Amygdala (tissue), 56 donors: ENCODE results near the gene PDE10A.

ENCODE experiments used
- DNase-seq, 56 donors: peaks; one replicate each; lab custom pipeline; 2025; lab: John Stamatoyannopoulos, UW

Gene PDE10A

DNA sequence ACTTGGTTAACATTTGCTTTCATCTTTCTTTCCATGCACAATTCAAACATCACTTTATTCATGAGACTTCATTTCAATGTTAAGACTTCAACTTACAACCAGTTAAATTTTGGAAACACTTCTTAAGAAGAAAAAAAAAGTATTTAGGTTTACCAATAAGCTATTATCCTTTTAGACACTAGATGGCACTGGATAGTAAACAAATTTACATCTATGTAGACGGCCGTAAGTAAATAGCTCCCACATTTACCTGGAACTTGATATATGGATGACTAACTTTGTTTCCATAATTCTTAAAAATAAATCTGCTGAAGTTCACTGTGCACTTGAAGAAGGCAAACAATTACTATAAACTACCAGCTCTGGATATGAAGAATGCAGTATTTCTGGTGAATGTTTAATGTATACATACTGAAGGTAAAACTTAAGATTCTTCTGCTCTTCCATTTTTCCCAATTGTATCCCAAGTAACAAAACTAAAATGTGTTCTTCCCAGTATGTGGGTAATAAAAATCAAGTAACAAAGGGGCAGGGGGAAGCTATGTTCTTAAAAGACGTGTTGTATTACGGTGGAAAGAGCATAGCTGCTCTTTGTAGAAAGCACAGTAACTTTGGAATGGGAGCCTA, 223.0 kb downstream of the PDE10A start:
- no peak for DNase-seq

DNA sequence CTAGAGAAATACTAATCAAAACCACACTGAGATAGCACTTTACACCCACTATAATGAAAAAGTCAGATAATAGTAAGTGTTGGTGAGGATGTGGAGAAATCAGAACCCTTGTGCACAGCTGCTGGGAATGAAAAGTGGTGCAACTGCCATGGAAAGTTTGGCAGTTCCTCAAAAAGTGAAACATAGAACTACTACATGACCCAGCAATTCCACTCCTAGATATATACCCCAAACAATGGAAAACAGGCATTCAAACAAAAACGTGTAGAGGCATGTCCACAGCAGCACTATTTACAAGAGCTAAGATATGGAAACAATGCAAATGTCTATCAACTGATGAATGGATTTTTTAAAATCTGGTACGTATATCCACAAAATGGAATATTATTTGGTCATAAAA, 236.1 kb downstream of the PDE10A start:
- DNase-seq, result no peak

- DNase-seq, result no peak
Measured at GRCh38 chr6:165422192-165422591, 240.8 kb downstream of the PDE10A start.

- DNase-seq, result no peak
Measured at GRCh38 chr6:165417278-165417865, 245.7 kb downstream of the PDE10A start.

- no peak for DNase-seq
Measured at GRCh38 chr6:165404697-165405096, 258.3 kb downstream of the PDE10A start.

GRCh38 chr6:165404296-165404695, 258.7 kb downstream of the PDE10A start:
- DNase-seq, result no peak

DNA sequence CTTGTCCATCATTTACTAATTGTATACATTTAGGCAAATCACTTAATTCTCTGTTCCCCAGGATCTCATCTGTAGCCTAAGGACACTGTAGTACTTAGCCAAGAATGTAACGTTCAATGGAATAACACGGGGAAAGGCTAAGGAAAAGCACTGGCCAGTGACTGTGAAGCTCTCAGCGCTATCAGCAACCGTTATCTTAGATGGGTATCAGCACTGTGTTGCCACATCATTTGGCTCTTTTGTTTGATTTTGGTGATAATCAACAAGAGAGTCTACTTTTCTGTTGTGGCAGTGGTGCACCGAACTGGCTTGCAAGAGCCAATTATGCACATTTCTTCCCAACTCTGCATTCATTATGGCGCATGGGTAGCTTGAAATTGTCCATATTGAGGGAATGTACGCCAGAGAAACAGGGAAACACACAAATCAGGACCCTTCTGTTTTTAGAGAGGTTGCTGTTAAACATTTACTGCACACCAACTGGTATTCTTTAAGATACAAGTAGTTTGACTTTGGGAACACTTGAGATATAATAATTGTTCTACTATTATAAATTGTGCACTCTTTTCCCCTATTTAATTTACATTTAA, 259.9 kb downstream of the PDE10A start:
- DNase-seq, result no peak

- DNase-seq, result no peak
Measured at GRCh38 chr6:165401092-165401491, 261.9 kb downstream of the PDE10A start.

DNA sequence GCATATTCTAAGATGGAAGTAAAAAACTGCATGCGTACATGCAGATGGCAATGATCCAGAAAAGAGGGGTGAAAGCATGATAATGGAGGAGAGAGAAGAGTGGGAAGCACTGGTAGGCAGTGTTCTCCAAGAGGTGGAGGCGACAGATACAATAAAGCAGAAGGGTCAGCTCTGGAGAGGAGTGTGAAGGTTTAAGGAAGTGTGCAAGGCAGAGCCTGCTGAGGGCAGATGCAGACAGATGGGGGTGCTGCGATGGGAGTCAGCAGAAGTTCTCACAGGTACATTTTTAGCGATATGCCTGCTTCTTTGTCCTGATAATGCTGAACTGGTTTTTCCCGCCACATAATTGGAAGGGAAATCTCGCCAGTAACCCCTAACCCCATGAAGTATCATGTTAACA, 272.6 kb downstream of the PDE10A start:
- no peak for DNase-seq

DNA sequence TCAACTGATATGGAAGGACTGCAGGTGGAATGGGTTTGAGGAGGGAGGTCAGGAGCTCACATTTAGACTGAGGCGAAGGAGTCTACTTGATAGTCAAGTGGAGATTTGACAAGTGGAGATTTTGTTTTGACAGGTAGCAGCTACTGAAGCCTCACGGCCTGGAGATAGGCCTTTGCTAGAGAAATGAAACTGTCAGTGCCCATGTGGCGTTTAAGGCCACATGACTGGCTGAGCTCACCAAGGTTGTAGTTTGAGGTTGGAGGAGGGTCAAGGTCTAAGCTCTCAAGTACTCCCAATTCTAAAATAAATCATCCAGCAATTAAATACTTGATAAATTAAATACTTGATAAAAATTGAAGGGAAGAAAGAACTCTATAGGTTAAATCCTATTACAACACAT, 273.5 kb downstream of the PDE10A start:
- DNase-seq, result no peak

DNA sequence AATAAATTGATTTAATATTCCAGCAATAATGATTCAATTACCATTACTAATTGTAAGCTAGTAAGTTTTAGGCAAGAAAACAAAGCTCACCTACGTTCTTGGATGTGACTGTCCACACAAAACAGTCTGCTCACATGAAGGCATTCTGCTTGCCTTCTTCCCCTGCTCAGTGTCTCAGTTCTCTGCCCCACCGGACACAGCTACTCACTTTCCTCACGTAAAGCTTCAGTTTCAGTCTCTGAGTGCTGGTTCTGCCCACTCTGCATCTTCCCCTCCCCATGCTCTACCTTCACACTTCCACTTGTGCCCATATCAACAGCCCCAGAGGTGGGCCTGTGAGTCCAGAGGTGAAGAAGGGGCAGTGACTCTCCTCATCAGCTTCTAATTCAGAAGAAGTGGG, 279.7 kb downstream of the PDE10A start:
- no peak for DNase-seq

- no peak for DNase-seq
Measured at GRCh38 chr6:165376100-165376499, 286.9 kb downstream of the PDE10A start.

DNA sequence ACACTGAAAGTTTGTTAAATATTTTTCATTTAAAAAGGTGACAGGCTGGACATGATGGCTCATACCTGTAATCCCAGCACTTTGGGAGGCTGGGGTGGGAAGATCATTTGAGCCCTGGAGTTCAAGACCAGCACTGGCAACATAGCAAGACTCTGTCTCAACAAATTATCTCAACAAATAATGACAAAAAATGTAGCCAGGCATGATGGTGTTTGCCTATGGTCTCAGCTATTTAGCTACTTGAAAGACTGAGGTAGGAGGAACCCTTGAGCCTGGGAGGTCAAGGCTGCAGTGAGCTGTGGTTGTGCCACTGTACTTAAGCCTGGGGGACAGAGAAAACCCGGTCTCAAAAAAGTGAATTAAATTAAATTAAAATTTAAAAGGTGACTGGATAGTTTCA, 297.7 kb downstream of the PDE10A start:
- DNase-seq, result no peak

DNA sequence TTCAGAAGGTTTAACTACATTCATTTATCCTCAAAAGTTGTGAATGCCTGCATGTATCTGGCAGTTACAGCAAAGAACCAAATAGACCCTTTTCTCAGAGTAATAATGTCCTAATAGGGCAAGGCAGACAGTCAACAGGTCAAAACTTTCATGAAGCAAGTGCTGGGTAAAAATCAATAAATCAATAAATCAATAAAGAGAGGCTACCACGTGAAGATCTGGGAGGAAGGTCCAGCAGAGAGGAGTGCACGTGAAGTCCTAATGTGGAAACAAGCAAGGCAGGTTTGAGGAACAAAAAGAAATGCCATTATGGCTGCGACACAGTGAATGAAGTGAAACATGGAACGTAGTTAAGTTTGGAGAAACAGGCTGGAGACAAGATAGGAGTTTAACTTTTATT, 317.3 kb downstream of the PDE10A start:
- DNase-seq, result no peak

GRCh38 chr6:165340532-165340931, 322.5 kb downstream of the PDE10A start:
- no peak for DNase-seq

- peak in 3 of 56 donors; percentile 1 to 11 (median 10) for DNase-seq
Measured at GRCh38 chr6:165325609-165326008, 337.4 kb downstream of the PDE10A start.

DNA sequence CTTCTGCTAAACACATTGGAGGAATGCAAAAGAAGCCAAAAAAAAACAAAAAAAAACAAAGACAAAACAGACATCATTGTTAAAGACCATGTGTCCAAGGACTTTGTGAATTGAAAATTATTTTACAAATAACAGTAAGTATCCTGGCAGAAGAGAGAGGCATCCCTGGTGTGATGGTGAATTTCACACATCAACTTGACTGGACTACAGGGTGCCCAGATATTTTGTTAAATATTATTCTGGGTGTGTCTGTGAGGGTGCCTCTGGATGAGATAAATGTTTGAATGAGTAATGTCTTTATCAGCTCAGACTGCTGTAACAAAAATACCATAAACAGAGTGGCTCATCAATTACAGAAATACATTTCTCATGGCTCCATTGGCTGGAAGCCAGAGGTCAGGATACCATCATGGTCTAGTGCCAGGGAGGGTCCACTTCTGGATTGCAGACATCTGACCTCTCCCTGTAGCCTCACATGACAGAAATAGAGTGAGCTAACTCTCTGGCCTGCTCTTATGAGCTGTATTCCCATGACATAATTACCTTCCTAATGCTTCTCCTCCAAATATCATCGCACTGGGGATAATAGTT, 341.4 kb downstream of the PDE10A start:
- DNase-seq, result no peak

GRCh38 chr6:165321150-165321549, 341.9 kb downstream of the PDE10A start:
- no peak for DNase-seq

- no peak for DNase-seq
Measured at GRCh38 chr6:165317723-165318122, 345.3 kb downstream of the PDE10A start.

- peak in 45 of 56 donors; percentile 3 to 77 (median 41) for DNase-seq
Measured at GRCh38 chr6:165308926-165309731, 353.9 kb downstream of the PDE10A start, which contains the start of gene C6orf118. TSS of gene C6orf118 (minus strand) at chr6:165309605. CDS start at chr6:165309586, 19 bp downstream.

DNA sequence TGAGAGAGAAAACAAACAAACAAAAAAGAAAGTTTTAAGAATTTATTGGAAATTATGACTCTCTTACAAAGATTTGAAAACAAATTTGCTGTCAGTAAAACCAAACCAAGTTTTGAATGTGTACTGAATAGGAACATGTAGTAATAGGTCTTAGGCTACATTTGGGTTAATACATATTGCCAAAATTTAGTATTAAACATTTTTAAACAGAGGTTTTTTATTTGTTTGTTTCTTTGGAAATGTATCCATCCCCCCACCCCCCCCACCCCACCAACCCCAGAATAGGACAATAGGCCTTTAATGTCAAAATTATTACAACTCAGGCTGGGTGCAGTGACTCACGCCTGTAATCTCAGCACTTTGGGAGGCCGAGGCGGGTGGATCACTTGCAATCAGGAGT, 356.1 kb downstream of the PDE10A start:
- DNase-seq, result no peak
